ENCODE measurements around the gene ROR2.
"Not testable (repeated sequence)": the region's sequence is repeated elsewhere in the genome, so short reads cannot be mapped to it uniquely, and the experiment has no call there.

ROR2 gene

DNA sequence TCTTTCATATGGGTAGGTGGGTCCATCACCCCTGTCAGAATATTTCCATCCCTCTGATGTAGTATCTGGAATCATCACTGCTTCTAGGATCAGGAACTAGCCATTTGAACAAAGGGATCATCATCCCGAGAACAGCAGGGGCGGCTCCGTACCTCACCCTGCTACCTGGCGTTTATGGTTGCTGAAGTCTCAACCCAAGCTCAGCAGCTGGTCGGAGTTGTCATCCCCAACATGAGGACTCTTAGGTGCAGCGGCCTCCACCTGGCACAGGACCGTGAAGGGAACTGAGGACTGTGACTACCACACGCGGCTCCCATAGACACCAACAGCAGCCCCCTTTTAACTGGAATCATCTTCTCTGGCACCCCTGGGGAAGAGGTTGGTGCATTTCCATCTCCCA, 35.1 kb downstream of the ROR2 start:
- TF ChIP-seq, protein P1, sequence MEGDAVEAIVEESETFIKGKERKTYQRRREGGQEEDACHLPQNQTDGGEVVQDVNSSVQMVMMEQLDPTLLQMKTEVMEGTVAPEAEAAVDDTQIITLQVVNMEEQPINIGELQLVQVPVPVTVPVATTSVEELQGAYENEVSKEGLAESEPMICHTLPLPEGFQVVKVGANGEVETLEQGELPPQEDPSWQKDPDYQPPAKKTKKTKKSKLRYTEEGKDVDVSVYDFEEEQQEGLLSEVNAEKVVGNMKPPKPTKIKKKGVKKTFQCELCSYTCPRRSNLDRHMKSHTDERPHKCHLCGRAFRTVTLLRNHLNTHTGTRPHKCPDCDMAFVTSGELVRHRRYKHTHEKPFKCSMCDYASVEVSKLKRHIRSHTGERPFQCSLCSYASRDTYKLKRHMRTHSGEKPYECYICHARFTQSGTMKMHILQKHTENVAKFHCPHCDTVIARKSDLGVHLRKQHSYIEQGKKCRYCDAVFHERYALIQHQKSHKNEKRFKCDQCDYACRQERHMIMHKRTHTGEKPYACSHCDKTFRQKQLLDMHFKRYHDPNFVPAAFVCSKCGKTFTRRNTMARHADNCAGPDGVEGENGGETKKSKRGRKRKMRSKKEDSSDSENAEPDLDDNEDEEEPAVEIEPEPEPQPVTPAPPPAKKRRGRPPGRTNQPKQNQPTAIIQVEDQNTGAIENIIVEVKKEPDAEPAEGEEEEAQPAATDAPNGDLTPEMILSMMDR (IDR thresholded peaks at IDR 0.05): no peak
- H3K27ac ChIP-seq: no peak overlapping the region
- H3K4me3 ChIP-seq: no peak overlapping the region
- no peak for DNase-seq (ENCODE audit: low spot score)

DNA sequence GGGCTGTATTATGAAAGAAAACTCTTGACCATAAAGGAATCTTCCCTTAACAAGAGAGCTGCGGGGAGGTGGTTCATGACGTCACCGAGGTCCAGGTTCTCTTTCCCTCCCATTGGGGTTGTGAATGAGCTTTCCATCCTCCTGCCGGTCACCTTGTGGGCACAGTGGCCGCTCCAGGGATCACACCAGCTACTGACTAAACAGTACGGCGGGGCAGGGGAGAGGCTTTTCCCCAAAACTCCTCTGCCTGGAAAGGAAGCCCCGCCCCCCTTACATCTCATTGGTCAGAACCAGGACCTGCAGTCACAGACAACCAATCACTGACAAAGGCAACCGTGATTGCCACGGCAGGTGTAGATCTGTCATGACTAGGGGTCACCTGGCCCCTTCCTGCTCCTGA, 35.6 kb downstream of the ROR2 start:
- no peak for DNase-seq (ENCODE audit: low spot score)

DNA sequence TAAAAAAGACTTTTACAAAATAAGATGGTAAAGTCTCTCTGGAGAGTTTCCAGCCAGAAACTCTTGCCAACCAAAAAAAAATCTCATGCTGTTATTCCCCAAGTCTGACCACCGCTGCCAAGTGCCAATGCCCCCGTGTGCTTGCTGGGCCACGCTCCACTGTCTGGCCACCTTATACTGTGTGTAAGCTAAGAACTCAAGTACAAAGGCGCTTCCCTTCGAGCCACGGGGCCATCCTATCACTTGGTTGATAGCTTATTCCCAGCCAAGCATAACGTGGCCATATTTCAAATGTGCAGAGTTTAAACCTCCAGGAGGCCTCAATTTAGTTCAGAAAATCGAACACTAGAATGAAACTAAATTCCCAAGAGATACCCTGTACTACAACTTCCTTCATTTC, 36.0 kb downstream of the ROR2 start:
- no peak for DNase-seq (ENCODE audit: low spot score)
- H3K27ac ChIP-seq: no peak overlapping the region
- H3K4me3 ChIP-seq: no peak overlapping the region
- TF ChIP-seq, protein P1 (IDR thresholded peaks at IDR 0.05): no peak

More for the DNA sequence above, 35.6 kb downstream of the ROR2 start:
- Histone ChIP-seq H3K27ac (no peak overlapping the region), H3K4me3 (no peak overlapping the region)
- TF ChIP-seq, protein P1 (IDR thresholded peaks at IDR 0.05): no peak

DNA sequence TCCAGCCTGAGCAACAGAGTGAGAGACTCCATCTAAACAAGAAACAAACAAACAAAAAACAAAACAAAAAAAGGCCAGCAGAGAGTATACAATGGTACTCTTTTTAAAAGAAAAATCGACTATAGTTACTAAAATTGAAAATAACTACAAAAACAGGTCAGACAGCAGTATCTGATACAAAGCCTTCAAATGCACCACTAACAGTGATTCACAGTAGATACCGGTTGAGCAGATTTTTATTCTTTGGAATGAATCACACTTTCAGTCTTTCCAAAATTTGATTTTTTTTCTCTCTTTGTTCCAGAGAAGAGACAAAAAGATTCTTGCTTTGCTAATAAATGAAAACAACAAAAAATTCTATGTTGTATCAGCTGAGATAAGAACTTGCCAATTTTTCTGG, 36.9 kb downstream of the ROR2 start:
- no peak overlapping the region for H3K4me3 ChIP-seq
- TF ChIP-seq, protein P1 (IDR thresholded peaks at IDR 0.05): no peak
- H3K27ac ChIP-seq: no peak overlapping the region
- no peak for DNase-seq (ENCODE audit: low spot score)

DNA sequence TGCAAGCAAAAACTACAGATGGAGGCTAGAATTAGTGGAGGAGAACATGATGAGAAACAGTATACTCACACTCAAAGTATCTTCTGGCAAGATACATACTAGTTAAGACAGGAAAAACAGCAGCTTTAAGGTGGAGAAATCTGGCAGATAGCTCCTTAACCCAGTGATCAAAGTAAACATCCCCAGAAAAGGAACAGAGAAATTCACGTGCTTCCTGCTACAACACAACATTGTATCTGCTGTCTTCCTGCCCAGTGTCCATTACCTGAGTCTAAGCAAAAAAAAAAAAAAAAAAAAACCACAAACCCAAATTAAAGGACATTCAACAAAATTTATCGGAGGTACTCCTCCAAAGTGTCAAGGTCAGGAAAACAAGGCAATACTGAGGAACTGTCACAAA, 38.4 kb downstream of the ROR2 start:
- no peak for DNase-seq (ENCODE audit: low spot score)
- H3K4me3 ChIP-seq: no peak overlapping the region
- TF ChIP-seq, protein P1 (IDR thresholded peaks at IDR 0.05): no peak
- no peak overlapping the region for H3K27ac ChIP-seq

DNA sequence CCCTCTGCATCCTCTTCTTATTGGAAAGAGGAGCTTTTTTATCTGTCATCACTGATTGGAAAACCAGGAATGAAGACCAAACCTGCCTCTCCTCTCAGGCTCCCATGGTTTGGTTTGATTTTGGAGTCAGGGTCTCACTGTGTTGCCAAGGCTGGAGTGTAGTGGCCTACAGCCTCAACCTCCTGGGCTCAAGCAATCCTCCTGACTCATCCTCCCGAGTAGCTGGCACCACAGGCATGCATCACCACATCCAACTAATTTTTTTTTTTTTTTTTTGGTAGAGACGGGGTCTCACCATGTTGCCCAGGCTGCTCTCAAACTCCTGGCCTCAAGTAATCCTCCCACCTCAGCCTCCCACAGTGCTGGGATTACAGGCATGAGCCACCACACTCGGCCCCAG, 40.8 kb downstream of the ROR2 start:
- H3K4me3 ChIP-seq; DNase-seq (ENCODE audit: low spot score); H3K27ac ChIP-seq: not testable (repeated sequence)

DNA sequence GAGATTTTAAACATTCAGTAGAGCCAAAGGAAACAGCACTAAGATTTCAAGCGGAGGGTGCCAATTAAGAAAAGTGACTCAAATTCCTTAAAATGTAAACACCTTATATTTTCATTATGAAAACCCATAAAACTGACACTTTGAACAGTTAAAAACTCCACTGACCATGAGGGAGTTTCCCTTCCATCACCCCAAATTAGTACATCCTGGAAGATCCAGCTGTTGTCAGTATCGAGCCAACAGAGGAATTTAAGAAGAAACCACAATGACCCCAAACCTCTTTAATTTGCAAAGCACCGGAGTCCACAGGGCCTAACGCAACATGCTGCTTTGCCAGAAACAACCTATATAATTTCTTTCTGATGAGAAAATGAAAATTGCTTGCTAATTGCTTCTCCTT, 41.3 kb downstream of the ROR2 start:
- TF ChIP-seq, protein P1 (IDR thresholded peaks at IDR 0.05): no peak
- H3K27ac ChIP-seq: no peak overlapping the region
- no peak for DNase-seq (ENCODE audit: low spot score)
- H3K4me3 ChIP-seq: no peak overlapping the region

DNA sequence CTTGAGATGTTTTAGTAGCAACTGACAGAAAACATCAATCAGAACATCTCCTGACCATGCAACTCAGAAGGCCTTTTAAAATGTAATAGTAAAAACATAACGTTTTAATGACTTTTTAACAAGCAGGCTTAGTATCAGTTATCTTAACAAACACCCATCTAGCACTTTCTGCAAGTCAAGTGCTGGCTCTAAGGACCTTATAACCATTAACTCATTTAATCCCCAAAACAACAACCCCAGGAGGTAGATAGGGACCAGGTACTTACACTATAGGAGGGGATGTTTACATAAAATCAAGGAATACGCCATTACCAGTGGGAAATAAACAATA, 41.8 kb downstream of the ROR2 start:
- TF ChIP-seq, protein P1 (IDR thresholded peaks at IDR 0.05): no peak
- H3K27ac ChIP-seq: no peak overlapping the region
- no peak for DNase-seq (ENCODE audit: low spot score)
- H3K4me3 ChIP-seq: no peak overlapping the region

Measured in coronary artery (tissue), 2 donors.